A673 (cell line): ENCODE results near the gene MICAL3. TPM values are rescaled to one million over a fixed set of nuclear protein-coding genes. Genes with fewer than 3 reads are reported as not detected.
A peak's percentile ranks its signal among the peaks of the same experiment; 100 is the strongest.

Experiments used
- BruUV-seq: library from RNA; stranded (reverse); fragments of 400-500 nt; replicated peaks from 2 replicates; lab custom pipeline; 2021; lab: Mats Ljungman, UMichigan
- CTCF ChIA-PET: fragments of 300-600 bp; sonication (Branson Sonifier 250); formaldehyde crosslinking; loops from one replicate; lab custom pipeline; 2022; ENCODE audit warnings: antibody characterized with exemption; lab: Charles Lee
- POLR2A ChIA-PET: fragments of 300-600 bp; sonication (Branson Sonifier 250); formaldehyde crosslinking; loops from one replicate; lab custom pipeline; 2022; ENCODE audit warnings: antibody characterized with exemption; ENCODE audit not compliant: low non-redundant PET; lab: Charles Lee
- DNase-seq: peaks from one replicate; pipeline ENCODE4 v3.0.0-alpha.2; 2015; ENCODE audit warnings: low spot score
- H3K27ac ChIP-seq: fragments of 200-600 bp; sonication (generic); 2 replicates; pipeline ENCODE4 v1.5.1; 2016; ENCODE audit warnings: mixed run types, low read depth, mild to moderate bottlenecking, mixed read lengths, antibody characterized with exemption, low read length; ENCODE audit not compliant: poor library complexity, severe bottlenecking
- H3K27me3 ChIP-seq: fragments of 200-600 bp; sonication (generic); replicated peaks from 2 replicates; pipeline ENCODE4 v1.6.1; 2017; ENCODE audit warnings: mixed run types, low read depth, mild to moderate bottlenecking, mixed read lengths, antibody characterized with exemption, low read length; ENCODE audit not compliant: insufficient read depth, poor library complexity
- H3K36me3 ChIP-seq: fragments of 200-600 bp; sonication (generic); 2 replicates; pipeline ENCODE4 v1.6.1; 2016; ENCODE audit warnings: mixed run types, mild to moderate bottlenecking, mixed read lengths, antibody characterized with exemption, low read length; ENCODE audit not compliant: insufficient read depth, poor library complexity, severe bottlenecking
- H3K4me1 ChIP-seq: fragments of 200-600 bp; sonication (generic); 2 replicates; pipeline ENCODE4 v1.6.1; 2017; ENCODE audit warnings: mixed run types, mild to moderate bottlenecking, mixed read lengths, antibody characterized with exemption, low read length; ENCODE audit not compliant: insufficient read depth, poor library complexity, severe bottlenecking
- H3K4me3 ChIP-seq: fragments of 200-600 bp; sonication (generic); 2 replicates; pipeline ENCODE4 v1.5.1; 2016; ENCODE audit warnings: low read depth, mixed run types, mild to moderate bottlenecking, mixed read lengths, low read length; ENCODE audit not compliant: poor library complexity, severe bottlenecking
- H3K9me3 ChIP-seq: fragments of 200-600 bp; sonication (generic); 2 replicates; pipeline ENCODE4 v1.6.1; 2016; ENCODE audit warnings: mixed run types, low read depth, mild to moderate bottlenecking, mixed read lengths, antibody characterized with exemption, low read length; ENCODE audit not compliant: poor library complexity, severe bottlenecking
- EZH2 ChIP-seq: fragments of 200-600 bp; sonication (generic); IDR thresholded peaks from 2 replicates; pipeline ENCODE4 v1.6.1; 2017; ENCODE audit warnings: borderline replicate concordance, low read depth, mild to moderate bottlenecking, mixed read lengths, antibody characterized with exemption, low read length; ENCODE audit not compliant: poor library complexity, severe bottlenecking
- intact Hi-C: fragments of 100-400 bp; cut with micrococcal nuclease; formaldehyde crosslinking; loops from one replicate; pipeline ENCODE4 v1.10.0; 2022; ENCODE audit not compliant: unreplicated experiment
- total RNA-seq: library from RNA; stranded (reverse); gene quantifications from 2 replicates; pipeline ENCODE4 v1.2.3, GENCODE V29; 2021
- TF ChIP-seq, protein P1 (sequence below): fragments of 300-800, 200-600 bp; sonication (generic); conservative IDR thresholded peaks from 2 replicates; pipeline ENCODE4 v1.5.1; 2017; ENCODE audit warnings: low read depth, mild to moderate bottlenecking, antibody characterized with exemption, low read length, moderate library complexity, mixed read lengths

MICAL3 gene
- total RNA-seq, 1 experiment from 2014 or later = 63.6 TPM

DNA sequence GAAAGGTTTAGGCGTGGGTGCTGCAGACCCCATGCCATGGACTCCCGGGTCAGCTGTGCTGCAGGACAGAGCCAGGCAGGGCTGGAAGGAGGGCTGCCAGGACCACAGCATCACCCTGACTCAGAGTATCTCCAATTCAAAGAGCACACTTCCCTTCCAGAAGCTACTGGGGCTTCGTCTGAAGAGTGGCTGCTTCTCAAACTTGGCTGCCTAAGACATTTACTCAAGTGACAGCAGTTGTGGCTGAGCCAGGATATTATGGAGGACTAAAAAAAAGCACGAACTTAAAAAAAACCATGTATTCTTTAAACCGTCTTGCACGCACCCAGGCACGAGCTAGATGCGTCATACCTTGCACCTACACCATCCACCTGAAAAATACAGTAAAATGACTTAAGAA is 237.1 kb downstream of the MICAL3 start:
- Histone ChIP-seq H3K27me3 (no peaks in the 10 kb centered on the region), H3K36me3 (no peaks in the 10 kb centered on the region), H3K27ac (no peak overlapping the region), H3K4me3 (no peak overlapping the region), H3K9me3 (no peaks in the 10 kb centered on the region), H3K4me1 (peaks cover 9% of the 10 kb centered on the region)
- CTCF ChIA-PET = no interaction called here
- POLR2A ChIA-PET = no interaction called here
- TF ChIP-seq, protein P1, sequence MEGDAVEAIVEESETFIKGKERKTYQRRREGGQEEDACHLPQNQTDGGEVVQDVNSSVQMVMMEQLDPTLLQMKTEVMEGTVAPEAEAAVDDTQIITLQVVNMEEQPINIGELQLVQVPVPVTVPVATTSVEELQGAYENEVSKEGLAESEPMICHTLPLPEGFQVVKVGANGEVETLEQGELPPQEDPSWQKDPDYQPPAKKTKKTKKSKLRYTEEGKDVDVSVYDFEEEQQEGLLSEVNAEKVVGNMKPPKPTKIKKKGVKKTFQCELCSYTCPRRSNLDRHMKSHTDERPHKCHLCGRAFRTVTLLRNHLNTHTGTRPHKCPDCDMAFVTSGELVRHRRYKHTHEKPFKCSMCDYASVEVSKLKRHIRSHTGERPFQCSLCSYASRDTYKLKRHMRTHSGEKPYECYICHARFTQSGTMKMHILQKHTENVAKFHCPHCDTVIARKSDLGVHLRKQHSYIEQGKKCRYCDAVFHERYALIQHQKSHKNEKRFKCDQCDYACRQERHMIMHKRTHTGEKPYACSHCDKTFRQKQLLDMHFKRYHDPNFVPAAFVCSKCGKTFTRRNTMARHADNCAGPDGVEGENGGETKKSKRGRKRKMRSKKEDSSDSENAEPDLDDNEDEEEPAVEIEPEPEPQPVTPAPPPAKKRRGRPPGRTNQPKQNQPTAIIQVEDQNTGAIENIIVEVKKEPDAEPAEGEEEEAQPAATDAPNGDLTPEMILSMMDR = no peak
- TF ChIP-seq EZH2 = no peak
- no TSS peak for BruUV-seq
- intact Hi-C loops = no loop called here
- no peak for DNase-seq

DNA sequence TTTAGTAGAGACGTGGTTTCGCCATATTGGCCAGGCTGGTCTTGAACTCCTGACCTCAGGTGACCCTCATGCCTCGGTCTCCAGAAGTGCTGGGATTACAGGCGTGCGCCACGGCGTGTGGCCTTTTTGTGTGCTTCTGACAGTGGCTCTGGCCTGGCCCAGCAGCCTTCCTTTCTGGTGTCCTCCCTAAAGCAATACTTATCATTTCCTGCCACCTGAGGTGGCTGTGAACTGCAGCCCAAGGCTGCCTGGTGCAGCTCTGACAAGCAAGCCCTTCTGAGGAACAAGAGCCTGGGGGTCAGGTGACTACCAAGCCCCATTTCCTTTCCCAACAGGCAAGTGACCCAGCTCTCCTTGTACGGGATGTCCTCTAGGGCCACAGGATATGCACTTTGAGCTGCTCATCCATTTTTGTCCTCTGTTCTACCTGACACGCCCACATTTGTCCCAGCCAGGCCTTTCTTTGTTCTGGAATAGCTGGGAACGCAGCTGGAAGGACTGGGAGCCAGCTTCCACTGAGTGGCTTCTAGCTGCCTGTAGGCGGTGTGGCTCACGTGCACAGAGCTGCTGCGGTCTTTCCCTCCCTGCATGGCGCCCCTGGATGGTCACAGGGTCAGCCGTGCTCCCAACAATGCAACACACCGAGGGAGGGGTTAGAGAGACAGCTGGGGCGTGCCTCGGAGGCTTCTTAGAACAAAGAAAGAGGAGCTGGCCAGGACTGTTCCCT is 237.8 kb downstream of the MICAL3 start:
- no peak overlapping the region for H3K4me3 ChIP-seq
- no peaks in the 10 kb centered on the region for H3K36me3 ChIP-seq
- TF ChIP-seq, protein P1 = no peak
- TF ChIP-seq EZH2 = no peak
- no TSS peak for BruUV-seq
- no peaks in the 10 kb centered on the region for H3K27me3 ChIP-seq
- intact Hi-C loops = no loop called here
- peaks cover 16% of the 10 kb centered on the region for H3K4me1 ChIP-seq
- DNase-seq = no peak
- no peaks in the 10 kb centered on the region for H3K9me3 ChIP-seq
- H3K27ac ChIP-seq = no peak overlapping the region
- CTCF ChIA-PET = interaction anchor here (2.1 kb wide), 1 partner anchor 228 kb away, joined by 10 read pairs; no protein-coding TSS in a partner anchor
- POLR2A ChIA-PET = no interaction called here

DNA sequence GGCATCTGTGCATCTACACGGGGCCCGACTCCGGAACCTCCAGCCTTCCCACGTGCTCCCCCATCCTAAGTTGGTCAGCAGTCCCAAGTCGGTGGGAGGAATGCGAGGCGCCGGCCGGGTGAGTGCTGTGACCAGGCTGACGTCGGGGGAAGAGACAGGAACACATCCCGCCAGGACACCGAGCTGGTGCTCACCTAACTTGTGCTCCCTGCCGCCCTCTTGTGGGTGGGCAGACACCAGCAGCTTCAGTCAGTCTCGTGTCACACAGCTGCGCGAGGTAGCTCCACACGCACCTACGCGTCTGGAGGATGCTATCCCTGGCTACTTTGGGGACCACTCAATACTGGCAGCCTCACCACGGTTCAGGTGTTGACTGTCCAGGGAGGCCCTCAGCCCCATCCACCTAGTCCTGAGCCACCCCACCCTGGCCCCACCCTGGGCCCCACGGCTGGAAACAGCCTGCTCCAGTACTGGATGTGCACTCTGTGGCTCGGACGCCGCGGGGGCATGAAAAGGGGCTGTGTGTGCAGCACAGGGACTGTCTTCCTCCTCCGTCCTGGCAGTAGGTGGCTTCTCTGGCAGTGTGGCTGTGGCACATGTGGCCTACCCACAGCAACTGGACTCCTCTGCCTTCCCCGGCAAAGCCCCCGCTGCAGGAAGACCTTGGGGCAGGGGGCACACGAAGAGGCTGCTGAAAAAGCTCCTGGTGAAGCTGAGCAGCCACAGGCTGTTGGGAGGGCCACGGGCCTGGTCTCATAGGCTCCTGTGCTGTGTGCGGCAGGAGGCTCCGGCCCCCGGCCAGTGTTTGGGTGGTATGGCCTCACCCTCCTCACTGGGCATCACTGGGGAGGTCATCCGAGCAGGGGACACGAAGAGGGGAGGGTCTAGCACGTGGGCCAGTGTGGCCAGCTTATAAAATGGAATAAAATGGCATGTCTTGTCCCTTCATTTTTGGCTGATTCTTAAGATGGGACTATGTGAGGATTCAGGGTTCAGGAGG is 238.9 kb downstream of the MICAL3 start:
- CTCF ChIA-PET = interaction anchor here (0.6 to 2.1 kb wide), 4 partner anchors 8 to 1373 kb away, joined by 3 to 10 read pairs (median 4); no protein-coding TSS in a partner anchor
- Histone ChIP-seq H3K9me3 (no peaks in the 10 kb centered on the region), H3K27me3 (no peaks in the 10 kb centered on the region), H3K36me3 (no peaks in the 10 kb centered on the region), H3K4me3 (no peak overlapping the region), H3K27ac (no peak overlapping the region), H3K4me1 (peaks cover 23% of the 10 kb centered on the region)
- no TSS peak for BruUV-seq
- intact Hi-C loops = no loop called here
- POLR2A ChIA-PET = interaction anchor here (0.6 kb wide), 2 partner anchors 11 to 102 kb away, joined by 4 to 5 read pairs; no protein-coding TSS in a partner anchor
- peak; percentile 50 for DNase-seq
- no peak for TF ChIP-seq EZH2
- TF ChIP-seq, protein P1 = peak; percentile 64
